ENCODE data around the gene WDR48.
A peak's percentile ranks its signal among the peaks of the same experiment; 100 is the strongest.
"Not testable (repeated sequence)": the region's sequence is repeated elsewhere in the genome, so short reads cannot be mapped to it uniquely, and the experiment has no call there.

WDR48 gene

DNA sequence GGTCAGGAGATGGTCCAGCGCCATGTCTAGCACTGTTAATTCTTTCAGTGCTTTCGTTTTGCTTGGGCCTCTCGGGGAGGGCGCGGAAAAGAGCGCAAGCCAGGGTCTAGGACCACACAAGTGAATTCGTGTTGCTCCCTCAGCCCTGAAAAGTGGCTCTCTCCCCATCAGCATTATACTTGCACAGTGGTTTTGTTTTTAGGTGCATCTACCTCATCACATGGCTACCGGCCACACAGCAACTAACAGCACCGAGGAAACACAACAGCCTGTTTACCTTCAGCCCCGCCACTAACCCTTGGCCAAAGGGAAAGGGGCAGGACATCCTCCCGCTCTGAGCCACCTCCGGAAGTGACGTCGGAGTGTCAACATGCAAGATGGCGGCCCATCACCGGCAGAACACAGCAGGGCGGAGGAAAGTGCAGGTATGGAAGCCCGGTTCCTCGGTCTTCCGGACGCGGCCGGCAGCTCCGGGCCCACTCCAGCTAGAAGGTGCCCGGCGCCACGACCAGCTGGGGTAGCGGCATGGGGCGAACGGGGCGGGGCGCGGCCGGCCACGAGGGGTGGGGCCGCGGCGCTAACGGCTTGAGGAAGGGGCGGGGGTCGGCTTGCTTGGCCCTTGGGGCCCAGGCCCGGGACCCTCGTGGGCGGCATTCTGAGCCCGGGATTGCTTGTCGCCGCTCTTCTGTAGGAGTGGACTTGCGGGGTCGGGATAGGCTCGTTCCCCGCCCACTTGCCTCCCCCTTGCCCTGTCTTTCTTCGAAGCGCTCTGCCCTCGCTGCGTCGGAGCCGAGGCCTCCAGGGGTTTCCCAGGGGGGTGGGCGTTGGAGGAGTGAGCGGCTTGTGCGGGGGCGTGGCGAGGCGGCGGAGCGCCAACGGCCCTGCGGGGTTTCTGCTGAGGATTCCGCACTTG lies at the start of gene WDR48, which contains the start of gene SCN11A:
Gene WDR48 (plus strand): TSS at position 368 of the 913 bp plus-strand sequence. CDS start 10 bp downstream, at position 378.
Gene SCN11A (minus strand): TSS at position 296 of the 913 bp plus-strand sequence. CDS start 101,582 bp downstream, outside the sequence.
- peak; percentile 87 for DNase-seq

DNA sequence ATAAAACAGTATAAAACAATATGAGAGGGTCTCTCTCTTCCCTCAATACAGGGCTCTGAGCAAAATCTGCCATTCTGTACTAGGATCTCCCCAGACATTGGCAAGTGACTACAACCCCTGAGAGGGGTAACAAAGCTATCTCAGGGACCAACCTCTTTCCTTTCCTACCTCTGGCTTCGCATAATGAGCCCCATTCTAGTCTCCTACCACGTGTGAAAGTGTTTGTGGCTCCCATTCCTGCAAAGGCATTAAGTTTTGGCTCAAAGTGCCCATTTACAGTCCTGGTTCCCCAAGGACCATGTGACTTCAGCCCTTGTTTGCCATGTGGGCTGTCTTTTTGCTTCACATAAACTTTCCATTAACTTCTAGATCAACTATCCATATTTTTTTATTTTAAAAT lies 46.5 kb upstream of the WDR48 start:
- DNase-seq = no peak

DNA sequence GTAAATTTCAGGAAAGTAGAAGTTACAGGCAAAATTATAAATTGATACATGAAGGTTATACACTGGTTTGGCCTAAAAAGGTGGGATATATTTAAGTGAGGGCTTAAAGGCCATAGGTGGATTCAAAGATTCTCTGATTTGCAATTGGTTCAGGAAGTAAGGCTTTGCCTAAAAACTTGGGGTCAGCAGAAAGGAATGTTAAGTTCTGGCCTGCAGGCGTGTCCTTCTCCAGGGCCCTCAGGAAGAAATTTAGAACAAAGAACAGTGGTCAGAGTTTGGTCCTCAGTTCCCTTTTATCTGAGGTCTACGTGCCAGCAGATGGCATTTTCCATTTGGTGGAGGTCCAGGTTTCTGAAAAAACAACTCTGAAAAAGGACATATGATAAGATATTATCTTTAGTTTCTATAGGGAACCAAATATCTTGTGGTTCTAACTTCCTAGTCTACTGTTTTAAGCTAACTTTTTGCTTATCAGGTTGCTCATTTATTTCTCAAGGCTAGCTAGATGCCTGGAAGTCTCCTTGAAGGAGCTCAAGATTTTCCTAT lies 40.6 kb upstream of the WDR48 start:
- DNase-seq = no peak

DNA sequence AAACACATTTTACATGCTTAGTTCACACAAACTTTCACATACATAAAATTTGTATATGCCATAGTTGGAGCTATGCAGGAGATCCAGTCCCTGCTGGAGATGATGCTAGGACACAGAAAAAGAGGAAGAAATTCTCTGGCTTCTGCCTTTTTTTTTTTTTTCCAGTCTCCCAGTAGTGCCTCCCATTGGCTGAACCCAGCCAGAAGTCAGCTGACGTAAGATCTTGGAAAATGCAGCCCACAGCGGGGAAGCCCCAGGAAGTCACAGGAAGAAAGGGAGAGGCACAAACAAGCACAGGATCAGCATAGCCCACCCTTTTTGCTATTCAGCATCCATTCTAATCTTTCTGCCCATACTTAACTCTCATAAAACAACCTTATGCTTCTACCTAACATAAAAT lies 38.5 kb upstream of the WDR48 start:
- no peak for DNase-seq

DNA sequence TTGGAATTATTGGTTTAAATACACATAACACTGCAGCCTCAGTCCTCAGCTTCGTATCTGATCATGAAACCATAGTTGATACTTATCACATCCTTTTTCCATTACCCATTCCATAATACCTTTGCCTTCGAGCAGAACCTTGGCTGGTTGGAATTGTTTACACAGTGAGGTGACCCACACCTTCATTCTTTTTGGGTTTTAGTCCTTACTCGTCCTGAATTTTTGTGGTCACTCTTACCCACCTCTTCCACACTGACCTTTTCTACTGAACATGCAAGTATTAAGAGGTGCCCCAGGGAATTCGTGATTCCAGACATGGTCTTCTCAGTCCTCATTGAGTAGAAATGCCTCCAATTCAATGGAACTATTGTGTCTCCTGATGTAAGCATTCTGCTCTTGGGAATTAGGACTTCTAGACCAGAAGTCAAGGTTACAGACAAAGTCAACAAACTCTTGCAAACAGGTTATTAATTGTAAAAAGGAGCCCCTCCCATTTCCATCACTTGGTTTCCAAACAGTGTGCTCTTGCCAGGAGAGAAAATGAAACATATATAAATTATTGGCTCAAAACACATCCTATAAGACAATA lies 37.8 kb upstream of the WDR48 start:
- no peak for DNase-seq

DNA sequence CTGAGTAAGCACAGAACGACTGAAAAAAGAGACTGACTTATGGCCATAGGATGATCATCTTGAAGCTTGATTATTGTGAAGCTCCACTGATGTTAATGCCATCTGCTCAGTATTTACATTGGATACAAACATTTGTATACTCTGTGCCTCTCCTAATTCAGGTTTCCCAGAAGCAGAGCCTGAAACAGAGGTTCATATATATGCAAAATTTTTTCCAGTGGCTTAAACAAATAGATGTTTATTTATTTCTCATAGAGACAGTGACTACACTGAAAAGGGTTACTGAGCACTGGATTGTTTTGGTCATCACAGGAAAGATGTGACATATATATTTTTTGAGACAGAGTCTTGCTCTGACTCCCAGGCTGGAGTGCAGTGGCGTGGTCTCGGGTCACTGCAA lies 36.4 kb upstream of the WDR48 start:
- DNase-seq = peak; percentile 0

DNA sequence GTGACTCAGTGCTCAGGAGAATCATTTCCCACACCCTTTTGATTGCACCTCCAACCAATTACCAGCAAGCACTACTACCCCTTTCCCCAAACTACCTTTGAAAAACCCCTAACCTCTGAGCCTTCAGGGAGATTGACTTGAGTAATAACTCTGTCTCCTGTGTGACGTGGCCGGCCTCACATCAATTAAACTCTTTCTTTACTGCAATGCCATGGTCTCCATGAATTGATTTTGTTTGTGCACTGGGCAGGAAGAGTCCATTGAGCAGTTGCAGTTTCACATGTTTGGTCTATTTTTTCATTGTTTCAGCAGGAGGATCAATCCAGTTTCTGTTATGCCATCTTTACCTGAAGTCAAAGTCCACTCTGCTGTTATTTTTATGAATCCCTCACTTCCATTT lies 32.5 kb upstream of the WDR48 start:
- no peak for DNase-seq

DNA sequence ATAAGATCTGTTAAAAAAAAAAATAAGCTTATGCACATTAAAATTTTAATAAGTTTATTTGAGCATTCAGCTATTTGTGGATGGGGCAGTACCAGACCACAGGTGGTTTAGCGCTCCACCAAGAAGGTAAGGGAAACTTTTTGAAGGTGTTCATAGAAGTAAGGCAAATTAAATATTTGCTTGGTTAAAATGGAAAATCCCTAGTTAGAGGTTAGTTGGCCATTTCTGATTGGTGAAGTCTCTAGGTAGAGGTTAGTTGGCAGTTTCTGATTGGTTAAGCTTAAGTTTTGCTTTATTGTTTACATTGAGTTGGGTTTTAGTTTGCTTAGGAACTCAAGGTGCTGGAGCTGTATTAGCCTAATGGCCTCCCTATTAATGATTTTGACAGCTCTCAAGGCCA lies 30.8 kb upstream of the WDR48 start:
- DNase-seq = no peak

DNA sequence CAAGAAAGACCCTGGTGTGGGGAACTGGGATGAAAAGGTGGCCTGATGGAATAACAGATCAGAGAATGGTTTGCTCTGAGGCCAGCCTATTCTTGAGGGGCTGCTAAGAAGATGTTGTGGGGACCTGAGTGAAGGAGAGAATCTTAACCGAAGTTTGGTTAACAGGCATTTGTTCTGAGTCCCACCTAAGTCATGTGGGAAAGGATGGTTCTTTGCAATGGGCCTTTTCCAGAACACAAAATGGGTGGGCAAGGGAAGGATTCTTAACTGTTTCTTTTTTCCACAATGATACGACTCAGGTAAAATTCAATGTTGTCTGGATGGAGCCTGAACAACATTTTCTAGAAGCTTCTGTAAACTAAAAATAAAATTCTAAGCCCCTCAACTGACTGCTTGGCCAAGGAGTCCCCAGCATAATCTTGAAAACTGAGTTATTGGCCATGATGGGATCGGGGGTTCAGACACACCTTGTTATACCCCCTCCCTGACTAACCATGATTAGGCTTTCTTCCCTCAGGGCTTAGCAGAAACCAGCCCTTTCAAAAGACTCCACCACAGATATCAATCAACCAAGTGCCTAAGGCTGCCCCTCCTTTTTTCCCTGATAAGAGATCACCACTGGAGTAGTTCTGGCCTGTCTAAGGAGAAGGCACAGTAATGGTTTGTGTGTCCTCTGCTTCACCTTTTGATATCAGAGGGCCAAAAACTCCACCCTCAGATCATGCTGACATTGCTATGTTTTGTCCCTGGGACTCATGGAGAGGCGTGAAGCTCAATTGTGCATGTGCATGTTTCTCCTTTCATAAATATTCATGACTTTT lies 30.1 kb upstream of the WDR48 start:
- no peak for DNase-seq

DNA sequence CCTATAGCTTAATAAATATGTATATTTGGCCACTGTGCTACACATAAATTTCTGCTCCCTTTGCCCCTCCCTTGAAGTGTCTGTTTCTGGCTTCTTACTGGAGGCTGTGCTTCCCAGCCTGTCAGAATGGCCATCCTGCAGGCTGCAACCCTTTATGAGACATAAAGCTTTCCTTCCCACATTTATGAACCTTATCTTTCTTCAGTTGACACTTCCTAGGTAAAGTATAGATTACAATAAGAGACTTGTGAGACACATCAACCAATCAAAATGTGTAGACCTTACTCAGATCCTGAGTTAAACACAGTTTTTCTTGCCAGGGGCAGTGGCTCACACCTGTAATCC lies 29.6 kb upstream of the WDR48 start:
- DNase-seq = no peak

DNA sequence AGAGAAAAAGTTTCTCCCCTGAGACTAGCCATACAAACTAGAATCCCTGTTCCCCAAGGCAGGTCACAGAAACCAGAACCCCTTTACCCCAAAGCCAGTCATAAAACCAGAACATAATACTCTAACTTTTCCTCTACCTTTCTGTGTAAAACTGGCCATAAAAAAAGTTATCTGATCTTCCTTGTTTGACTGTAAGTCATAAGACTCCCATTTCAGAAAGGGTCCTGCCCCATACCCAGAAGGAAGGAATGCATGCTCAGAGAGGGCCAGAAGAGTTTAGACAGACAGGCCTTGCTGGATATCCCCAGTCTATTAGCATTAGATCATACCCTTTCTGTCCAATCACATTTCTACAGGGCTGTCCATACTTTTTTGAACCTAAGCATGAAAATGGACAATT lies 27.3 kb upstream of the WDR48 start:
- no peak for DNase-seq

DNA sequence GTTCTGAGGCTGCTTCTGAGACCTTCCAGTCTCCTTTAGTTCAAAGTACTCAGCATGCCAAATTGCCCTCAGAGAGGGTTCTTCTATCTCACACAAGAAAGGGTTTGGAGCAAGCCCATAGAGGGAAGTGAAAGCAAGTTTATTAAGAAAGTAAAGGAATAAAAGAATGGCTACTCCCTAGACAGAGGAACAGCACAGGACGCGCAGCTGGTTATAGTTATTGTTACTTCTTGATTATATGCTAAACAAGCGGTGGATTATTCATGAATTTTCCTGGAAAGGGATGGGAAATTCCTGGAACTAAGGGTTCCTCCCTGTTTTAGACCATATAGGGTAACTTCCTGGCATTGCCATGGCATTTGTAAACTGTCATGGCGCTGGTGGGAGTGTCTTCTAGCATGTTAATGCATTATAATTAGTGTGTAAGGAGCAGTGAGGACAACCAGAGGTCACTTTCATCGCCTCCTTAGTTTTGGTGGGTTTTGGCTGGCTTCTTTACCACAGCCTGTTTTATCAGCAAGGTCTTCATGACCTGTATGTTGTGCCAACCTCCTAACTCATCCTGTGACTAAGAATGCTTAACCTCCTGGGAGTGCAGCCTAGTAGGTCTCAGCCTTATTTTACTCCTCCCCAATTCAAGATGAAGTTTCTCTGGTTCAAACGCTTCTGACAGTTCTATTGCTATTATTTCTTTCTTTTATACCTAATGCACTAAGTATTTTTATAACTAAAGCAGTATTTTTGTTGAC lies 26.4 kb upstream of the WDR48 start:
- DNase-seq = no peak

DNA sequence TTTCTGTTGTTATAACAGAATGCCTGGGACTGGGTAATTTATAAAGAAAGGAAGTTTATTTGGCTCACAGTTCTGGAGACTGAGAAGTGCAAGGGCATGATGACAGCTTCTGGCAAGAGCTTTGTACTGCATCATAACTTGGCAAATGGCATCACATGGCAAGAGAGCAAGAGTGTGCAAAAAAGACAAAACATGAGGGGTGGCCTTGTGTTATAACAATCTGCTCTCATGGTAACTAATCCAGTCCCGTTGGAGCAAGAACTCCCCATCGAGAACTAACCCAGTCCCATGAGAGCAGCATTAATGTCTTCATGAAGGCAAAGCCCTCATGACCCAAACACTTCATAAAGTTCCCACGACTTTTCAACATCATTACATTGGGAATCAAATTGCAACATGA lies 23.3 kb upstream of the WDR48 start:
- no peak for DNase-seq

DNA sequence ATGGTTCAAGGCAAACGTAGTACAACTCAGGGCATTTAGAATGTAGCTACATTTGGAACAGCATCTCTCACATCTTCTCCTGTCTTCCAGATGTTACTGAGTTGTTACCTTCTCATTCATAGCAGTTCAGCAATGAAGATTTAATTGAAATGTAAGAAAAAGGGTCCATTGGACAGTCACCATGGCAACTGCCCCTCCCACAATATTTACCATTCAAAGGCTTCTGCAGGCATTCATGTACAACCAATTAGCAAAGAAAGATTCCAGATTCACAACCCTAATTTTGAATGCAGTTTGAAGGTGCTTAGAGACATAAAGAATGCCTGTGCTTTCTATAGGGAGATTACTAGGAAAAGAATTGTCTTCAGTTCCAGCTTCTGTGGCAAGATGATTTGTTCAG lies 22.3 kb upstream of the WDR48 start:
- no peak for DNase-seq

DNA sequence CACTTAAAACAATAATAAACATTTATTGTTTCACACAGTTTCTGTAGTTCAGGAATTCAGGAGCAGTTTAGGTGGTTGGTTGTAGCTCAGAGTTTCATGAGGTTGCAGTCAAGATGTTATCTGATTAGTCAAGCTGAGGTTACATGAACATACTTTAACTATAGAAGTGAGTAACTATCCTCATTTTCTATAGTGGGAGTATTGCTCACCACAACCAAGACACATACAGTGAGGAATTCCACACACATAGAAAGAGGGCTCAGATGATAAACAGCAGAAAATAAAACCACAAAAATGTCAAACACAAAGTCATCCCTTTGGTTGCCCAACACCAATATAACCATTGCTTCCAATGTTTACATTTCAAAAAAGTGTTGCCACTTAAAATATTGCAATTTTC lies 13.7 kb upstream of the WDR48 start:
- DNase-seq = no peak

DNA sequence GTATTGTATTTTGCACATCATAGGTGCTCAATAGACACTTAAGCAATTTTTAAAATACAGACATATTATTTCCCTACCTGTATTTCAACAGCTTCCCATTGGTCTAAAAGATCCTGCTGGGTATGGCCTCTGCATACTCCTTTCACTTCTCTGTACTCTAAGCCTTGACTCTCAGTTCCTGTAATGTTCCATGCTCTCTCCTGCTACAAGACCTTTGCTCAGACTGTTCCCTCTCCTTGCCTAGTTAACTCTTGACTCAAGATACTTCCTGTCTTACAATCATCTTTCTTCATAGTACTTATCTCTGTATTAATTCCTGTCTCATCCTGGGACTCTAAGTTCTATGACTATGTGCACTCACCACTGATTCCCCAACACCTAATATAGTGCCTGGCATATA lies 1.8 kb upstream of the WDR48 start:
- no peak for DNase-seq

DNA sequence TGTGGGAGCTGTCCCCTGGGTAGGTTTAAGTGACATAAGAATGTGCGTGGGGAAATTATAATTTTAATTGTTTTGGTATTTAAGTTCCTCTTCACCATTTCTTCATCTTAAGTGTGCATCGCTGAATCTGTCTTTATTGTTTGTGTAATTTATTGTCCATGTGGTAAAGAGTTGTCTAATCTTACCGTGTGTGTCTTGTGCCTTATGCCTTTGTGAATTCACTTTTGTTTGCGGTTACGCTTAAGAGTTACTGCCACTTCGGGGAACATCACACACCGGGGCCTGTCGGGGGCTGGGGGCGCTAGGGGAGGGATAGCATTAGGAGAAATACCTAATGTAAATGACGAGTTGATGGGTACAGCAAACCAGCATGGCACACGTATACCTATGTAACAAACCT lies 767 bp downstream of the WDR48 start:
- no peak for DNase-seq

DNA sequence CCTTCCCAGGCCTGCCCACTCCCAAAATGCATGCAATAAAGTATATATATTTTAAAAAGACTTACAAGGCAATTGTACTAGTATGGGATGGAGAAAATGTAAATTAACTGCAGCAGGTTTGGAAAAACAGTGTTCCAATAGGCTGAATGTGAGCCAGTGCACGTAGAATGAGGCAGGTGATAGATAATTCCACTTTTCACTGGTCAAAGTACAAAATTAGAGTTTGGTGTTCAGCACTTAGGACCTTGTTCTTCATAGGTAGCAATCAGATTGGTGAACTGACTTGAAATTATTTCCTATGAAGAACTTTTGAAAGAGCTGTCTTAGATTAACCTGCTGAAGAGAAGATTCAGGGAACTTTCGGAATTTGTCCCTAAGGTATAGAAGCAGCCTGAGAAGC lies 1.9 kb downstream of the WDR48 start:
- DNase-seq = no peak

DNA sequence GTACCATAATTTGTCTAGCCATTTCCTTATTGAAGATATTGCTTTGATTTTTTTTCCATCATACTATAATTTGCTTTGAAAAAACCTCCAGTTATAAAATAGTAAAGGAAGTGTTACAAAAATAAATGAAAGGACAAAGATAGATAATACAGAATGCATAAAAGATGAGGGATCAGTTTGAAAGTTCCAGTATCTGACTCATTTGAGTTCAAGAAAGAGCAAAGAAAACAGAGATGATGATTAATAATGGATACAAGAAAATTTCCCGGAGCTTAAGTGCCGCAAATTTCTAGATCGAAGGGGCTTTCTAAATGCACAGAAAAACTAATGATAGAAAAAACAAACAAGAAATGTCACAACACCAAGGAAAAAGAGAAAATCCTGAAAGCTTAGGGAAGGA lies 4.3 kb downstream of the WDR48 start:
- no peak for DNase-seq

DNA sequence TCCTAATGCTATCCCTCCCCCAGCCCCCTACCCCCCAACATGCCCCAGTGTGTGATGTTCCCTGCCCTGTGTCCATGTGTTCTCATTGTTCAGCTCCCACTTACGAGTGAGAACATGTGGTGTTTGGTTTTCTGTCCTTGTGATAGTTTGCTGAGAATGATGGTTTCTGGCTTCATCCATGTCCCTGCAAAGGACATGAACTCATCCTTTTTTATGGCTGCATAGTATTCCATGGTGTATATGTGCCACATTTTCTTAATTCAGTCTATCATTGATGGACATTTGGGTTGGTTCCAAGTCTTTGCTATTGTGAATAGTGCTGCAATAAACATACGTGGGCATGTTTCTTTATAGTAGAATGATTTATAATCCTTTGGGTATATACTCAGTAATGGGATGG lies 9.4 kb downstream of the WDR48 start:
- not testable (repeated sequence) for DNase-seq

DNA sequence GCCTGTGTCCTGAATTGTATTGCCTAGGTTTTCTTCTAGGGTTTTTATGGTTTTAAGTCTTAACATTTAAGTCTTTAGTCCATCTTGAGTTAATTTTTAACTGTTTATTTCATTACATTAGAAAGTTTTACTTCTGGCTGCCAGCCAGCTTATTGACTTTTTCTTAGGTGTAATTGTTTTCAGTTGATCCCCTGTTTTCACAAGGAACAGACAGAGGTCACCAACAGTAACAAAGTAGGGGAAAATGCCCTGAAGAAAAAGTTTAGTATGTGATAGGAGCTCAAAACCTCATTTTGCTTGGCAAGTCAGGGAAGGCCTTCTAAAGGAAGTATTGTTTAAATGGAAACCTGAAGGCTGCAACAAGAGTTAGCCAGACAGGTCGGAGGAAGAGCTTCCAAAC lies 10.4 kb downstream of the WDR48 start:
- DNase-seq = no peak

DNA sequence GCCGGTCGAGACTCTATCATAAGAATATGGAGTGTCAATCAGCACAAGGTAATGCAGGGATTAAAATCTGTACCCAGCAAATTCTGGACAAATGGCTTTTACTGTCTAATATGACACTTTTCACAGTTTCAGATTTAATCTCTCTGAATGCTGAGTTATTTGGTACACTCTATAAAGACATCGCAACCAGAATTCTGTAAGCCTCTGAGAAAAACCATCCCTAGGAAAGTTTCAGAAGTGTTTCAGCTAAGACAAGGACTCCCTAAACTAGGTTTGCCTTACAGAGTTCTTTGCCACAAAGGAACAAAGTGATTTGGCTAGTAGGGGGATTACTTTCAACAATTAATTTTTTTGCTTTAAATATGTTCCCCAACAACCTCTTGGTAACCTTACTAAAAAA lies 11.3 kb downstream of the WDR48 start:
- no peak for DNase-seq

DNA sequence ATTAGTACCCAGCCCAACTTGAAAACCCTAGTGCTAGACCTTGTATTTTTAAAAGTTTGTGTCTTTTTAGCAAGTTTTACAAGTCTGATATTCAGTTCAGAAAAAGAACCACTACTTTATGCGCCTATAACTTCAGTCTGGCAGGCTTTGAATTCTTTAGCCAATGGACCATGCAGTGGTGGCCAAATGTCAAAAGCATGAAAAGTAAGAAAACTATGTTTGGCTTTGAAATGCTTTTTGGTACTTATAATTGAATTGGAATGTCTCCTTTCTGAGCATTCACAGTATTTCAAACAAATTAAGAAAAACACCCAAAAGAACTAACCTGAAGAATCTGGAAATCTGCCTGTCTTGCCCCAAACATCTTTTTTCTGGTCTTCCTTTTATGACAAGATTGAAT lies 12.8 kb downstream of the WDR48 start:
- no peak for DNase-seq
